Measurements from ENCODE around the gene TNIK. TPM values are rescaled to one million over a fixed set of nuclear protein-coding genes. Genes with fewer than 3 reads are reported as not detected.

The TNIK gene
- total RNA-seq, 1 experiment from 2014 or later, result 8.7 TPM

DNA sequence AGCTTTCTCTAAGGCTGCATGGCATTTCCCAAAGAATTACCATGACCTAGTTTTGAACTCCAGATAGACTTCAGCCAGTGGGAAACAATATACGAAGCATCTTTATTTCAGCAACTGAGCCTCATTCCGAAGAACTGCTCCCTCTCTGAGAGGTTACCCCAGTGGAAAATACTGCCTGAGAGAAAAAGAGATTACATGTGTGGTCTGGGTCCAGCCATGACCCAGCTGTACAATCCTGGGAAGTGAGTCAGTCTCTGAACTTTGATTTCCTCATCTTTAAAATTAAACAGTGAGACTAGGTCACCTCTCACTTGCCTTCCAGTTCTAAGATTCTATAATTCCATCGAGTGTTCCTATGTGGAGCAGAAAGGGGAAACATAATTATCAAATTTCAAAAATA is 42.4 kb downstream of the TNIK start:
- peak; percentile 75 for DNase-seq (ENCODE audit: low read depth)

- no peak for DNase-seq (ENCODE audit: low read depth)
Measured at GRCh38 chr3:171417137-171417536, 43.1 kb downstream of the TNIK start.

DNA sequence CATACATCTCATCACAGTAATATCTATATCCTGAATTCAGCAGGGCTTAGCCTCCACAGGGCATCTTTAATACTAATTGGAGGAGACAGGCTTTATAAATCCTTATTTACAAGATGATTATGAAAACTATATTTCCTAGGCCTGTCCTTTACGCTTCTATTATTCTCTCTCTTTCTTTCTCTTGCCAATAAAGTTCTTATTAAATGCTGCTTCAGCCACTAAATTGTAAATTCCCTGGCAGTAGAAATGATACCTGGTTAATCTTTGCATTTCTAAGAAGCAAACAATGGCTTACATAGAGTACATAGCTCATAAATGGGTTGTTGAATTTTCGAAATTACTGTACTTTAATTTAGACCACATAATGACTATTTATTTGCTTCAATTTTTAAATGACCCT is 43.5 kb downstream of the TNIK start:
- no peak for DNase-seq (ENCODE audit: low read depth)

DNA sequence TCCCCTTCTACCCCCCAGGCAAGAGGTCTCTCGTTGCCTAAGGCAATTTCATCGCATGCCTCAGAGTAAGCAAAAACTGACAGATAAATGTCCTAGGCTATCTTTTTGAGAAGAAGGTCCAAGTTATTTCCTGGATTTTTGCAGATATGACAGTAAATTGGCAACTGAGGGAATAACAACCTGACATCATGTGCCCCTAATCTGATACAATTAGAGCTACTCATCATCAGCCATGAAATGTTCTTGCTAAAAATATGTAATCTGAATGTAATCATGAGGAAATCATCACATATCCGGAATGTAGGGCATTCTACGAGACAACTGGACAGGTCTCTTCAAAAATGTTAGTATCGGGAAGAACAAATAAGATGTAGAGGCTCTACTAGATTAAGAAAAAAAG is 44.1 kb downstream of the TNIK start:
- DNase-seq (ENCODE audit: low read depth), result no peak

GRCh38 chr3:171415070-171415469 is 45.1 kb downstream of the TNIK start:
- peak; percentile 8 for DNase-seq (ENCODE audit: low read depth)

GRCh38 chr3:171412473-171412872 is 47.7 kb downstream of the TNIK start:
- no peak for DNase-seq (ENCODE audit: low read depth)

- DNase-seq (ENCODE audit: low read depth), result no peak
Measured at GRCh38 chr3:171412054-171412453, 48.2 kb downstream of the TNIK start.

GRCh38 chr3:171410186-171410585 is 50.0 kb downstream of the TNIK start:
- DNase-seq (ENCODE audit: low read depth), result no peak

- peak; percentile 85 for DNase-seq (ENCODE audit: low read depth)
Measured at GRCh38 chr3:171407759-171408158, 52.4 kb downstream of the TNIK start.

DNA sequence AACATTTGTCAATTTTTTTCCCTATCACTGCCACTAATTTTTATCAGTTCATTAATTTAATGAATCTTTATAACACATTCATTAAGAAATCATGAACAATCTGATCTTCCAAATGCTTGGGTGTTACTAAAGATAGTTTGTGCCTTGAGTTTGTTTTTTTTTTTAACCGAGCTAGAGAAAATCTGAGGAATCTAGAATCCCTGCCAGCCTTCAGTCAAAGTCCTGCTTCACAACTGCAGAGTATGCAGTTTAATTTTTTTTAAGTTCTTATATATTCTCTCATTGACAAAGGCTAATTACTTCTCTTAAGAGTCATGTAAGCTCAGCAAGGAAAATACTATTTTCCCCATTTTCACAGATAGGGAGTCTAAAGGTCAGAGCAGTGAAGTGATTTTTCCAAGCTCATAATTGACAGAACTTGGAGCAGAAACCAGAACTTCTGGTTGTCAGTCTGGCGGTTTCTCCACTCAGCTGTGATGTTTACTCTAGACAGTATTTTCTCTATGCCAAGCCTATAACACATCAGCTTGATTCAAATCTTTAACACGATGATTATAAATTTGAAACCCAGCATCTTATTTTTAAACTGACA is 55.7 kb downstream of the TNIK start:
- no peak for DNase-seq (ENCODE audit: low read depth)

GRCh38 chr3:171402281-171402680 is 57.9 kb downstream of the TNIK start:
- DNase-seq (ENCODE audit: low read depth), result no peak

DNA sequence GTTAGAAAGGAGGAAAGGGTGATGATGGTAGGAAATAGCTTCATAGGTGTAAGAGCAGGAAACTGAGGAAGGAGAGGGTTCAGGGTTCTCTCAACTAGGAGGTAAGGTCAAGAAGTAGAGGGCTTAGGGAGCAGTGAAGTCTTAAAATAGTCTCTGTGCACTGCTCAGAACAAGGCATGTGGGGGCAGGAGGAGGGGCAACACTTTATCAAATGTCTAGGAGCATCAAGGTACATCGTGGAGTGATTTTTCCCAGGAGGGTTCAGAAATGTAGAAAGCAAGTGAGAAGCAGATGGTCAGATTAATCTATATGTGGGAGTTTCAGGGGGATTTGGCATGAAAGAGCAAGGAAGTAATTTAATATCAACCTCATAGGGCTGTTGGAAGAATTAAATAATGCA is 58.8 kb downstream of the TNIK start:
- no peak for DNase-seq (ENCODE audit: low read depth)

DNA sequence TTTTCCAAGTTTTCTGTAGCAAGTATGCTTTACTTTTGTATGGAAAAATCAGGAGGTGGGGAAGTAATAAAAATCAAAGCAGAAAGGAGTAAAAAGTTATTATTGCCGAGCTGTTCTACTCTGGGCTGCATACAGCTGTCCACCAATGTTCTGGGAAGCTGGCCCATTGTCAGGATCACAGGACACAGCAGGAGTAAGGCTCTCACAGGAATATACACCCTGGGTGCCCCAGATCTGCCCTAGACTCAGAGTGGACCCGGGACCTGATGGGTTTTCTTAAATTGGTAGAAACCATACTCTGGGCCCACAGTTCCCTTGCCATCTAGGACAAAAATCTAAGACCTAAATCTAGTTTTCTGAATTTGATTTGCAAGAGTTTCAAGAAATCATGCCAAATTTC is 60.4 kb downstream of the TNIK start:
- DNase-seq (ENCODE audit: low read depth), result no peak

DNA sequence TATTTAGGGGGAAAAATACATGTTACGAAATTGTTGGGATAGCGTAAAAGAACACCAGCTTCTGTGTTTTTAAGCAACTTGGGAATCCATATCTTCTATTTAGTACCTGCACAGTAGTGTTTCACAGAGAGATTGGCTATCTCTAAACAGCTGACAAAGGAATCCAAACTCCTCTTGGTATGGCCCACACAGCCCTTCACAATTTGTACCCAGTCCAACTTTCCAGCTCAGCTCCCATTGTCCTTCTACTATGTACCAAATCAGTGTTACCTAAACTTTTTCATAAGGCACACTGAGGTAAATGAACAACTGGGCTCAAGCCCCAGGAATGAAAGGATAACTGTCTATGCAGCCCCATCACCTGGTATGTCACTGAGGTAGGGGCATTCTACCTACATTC is 61.9 kb downstream of the TNIK start:
- DNase-seq (ENCODE audit: low read depth), result no peak

DNA sequence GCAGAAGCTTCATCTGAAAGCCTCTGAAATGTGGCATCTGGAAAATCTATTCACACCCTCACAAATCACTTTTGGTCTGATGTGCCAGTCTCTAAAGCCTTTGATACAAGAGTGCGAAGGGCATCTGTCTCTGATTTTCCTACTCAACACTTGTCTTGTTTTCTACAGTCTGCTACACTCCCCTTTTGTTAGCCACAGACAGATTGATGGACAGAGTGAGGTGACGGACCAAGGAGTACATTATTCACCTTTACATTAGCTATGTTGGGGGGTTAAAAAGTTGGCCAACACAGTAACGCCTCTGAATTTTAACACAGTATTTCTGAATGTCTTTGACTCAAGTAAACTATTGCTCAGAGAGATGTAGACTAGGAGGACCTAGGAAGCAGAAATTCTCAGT is 63.1 kb downstream of the TNIK start:
- DNase-seq (ENCODE audit: low read depth), result no peak

DNA sequence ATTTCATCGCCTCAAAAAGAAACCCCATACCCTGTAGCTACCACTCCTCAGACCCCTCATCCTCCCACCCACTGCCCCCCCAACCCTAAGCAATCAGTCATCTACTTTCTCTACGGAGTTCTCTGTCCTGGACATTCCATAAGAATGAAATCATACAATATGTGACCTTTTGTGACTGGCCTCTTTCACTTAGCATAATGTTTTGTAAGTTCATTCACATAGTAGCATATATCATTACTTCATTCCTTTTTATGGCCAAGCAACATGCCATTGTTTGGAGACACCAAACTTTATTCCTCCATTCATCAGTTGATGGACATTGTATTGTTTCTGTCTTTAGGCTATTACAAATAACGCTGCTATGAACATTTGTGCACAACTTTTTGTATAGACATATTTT is 64.2 kb downstream of the TNIK start:
- DNase-seq (ENCODE audit: low read depth), result no peak

GRCh38 chr3:171393032-171393744 is 67.0 kb downstream of the TNIK start:
- peak; percentile 30 for DNase-seq (ENCODE audit: low read depth)

GRCh38 chr3:171391432-171391831 is 68.8 kb downstream of the TNIK start:
- no peak for DNase-seq (ENCODE audit: low read depth)

GRCh38 chr3:171390051-171390941 is 69.9 kb downstream of the TNIK start:
- no peak for DNase-seq (ENCODE audit: low read depth)

GRCh38 chr3:171389491-171389890 is 70.7 kb downstream of the TNIK start:
- no peak for DNase-seq (ENCODE audit: low read depth)

GRCh38 chr3:171388527-171388926 is 71.7 kb downstream of the TNIK start:
- DNase-seq (ENCODE audit: low read depth), result no peak

DNA sequence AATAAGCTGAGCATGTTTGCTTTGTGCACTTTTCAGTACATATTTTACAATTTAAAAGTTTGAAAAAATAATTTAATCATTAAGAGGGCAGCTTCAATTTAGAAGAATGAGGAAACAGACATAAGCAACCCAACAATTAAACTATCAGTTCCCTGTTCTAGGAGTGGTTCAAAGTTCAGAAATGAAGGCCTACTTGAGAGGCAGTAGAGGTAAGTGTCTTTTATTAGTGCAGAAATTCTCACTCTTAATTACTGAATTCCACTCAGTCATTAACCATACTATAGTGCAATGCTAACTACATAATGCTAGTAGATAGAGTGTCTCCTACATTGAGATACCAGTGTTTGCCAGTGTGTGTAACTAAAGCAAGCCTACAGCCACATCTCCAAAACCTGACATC is 73.1 kb downstream of the TNIK start:
- DNase-seq (ENCODE audit: low read depth), result no peak

DNA sequence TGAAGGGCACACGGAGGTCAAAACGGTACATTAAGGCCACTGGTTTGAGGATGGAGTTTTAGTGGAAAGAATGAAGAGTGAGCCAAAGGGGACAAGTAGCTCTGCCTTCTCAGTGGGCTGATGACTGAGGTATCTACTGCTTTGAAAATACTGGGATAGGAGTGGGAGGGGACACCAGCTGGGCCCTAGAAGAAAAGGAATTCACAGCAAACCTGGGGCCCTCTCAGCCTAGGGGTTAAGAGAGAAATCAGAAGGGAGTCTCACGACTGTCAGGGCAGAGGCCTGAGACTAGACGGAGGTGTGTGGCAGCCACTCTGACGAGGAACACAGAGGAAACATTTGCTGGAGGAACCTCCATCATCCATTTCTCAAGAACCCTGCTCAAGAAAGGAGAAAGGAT is 75.1 kb downstream of the TNIK start:
- DNase-seq (ENCODE audit: low read depth), result no peak

Data from Daoy (cell line).